ENCODE results near the gene GDPD2. TPM values are rescaled to one million over a fixed set of nuclear protein-coding genes. Genes with fewer than 3 reads are reported as not detected.

GDPD2 gene
- total RNA-seq, 4 donors from 2014 or later: 0.21 to 0.30 TPM; not detected in 2

GRCh38 chrX:70461026-70461425 is 37.9 kb downstream of the GDPD2 start:
- H3K4me3 ChIP-seq: no peak overlapping the region
- H3K27ac ChIP-seq: no peak overlapping the region
- no peaks in the 10 kb centered on the region for H3K36me3 ChIP-seq
- 80 to 100% methylated on average over 2 of the region's 2 CpGs for WGBS, 2 donors
- TF ChIP-seq EP300 (IDR thresholded peaks at IDR 0.05) (no peak), CTCF (IDR thresholded peaks at IDR 0.05) (no peak), POLR2A (IDR thresholded peaks at IDR 0.05) (no peak)
- no peaks in the 10 kb centered on the region for H3K27me3 ChIP-seq
- no peaks in the 10 kb centered on the region for H3K4me1 ChIP-seq
- no peaks in the 10 kb centered on the region for H3K9me3 ChIP-seq
- DNase-seq (ENCODE audit: low spot score in 2 of 2): no peak

- Histone ChIP-seq H3K36me3 (no peaks in the 10 kb centered on the region), H3K4me1 (no peaks in the 10 kb centered on the region), H3K9me3 (no peaks in the 10 kb centered on the region), H3K27ac (no peak overlapping the region), H3K4me3 (no peak overlapping the region), H3K27me3 (no peaks in the 10 kb centered on the region)
- TF ChIP-seq CTCF (IDR thresholded peaks at IDR 0.05) (no peak), POLR2A (IDR thresholded peaks at IDR 0.05) (no peak), EP300 (IDR thresholded peaks at IDR 0.05) (no peak)
- no peak for DNase-seq (ENCODE audit: low spot score in 2 of 2)
These were observed 40.9 kb downstream of the GDPD2 start for GRCh38 chrX:70464051-70464450.

GRCh38 chrX:70466968-70467367 is 43.9 kb downstream of the GDPD2 start:
- Histone ChIP-seq H3K27me3 (no peaks in the 10 kb centered on the region), H3K27ac (no peak overlapping the region), H3K36me3 (no peaks in the 10 kb centered on the region), H3K9me3 (no peaks in the 10 kb centered on the region), H3K4me1 (no peaks in the 10 kb centered on the region), H3K4me3 (no peak overlapping the region)
- no peak for DNase-seq (ENCODE audit: low spot score in 2 of 2)
- TF ChIP-seq CTCF (IDR thresholded peaks at IDR 0.05): no peak

- no peaks in the 10 kb centered on the region for H3K9me3 ChIP-seq
- H3K27me3 ChIP-seq: no peaks in the 10 kb centered on the region
- 77 to 100% methylated on average over 1 of the region's 1 CpG for WGBS, 2 donors
- H3K4me3 ChIP-seq: no peak overlapping the region
- DNase-seq (ENCODE audit: low spot score in 2 of 2): no peak
- no peaks in the 10 kb centered on the region for H3K4me1 ChIP-seq
- TF ChIP-seq CTCF (IDR thresholded peaks at IDR 0.05) (no peak), POLR2A (IDR thresholded peaks at IDR 0.05) (no peak), EP300 (IDR thresholded peaks at IDR 0.05) (no peak)
- no peaks in the 10 kb centered on the region for H3K36me3 ChIP-seq
- H3K27ac ChIP-seq: no peak overlapping the region
These were observed 45.6 kb downstream of the GDPD2 start for GRCh38 chrX:70468709-70469108.

GRCh38 chrX:70470850-70471289 is 47.8 kb downstream of the GDPD2 start:
- 77 to 85% methylated on average over 3 of the region's 3 CpGs for WGBS, 2 donors
- no peaks in the 10 kb centered on the region for H3K36me3 ChIP-seq
- H3K4me3 ChIP-seq: no peak overlapping the region
- no peak overlapping the region for H3K27ac ChIP-seq
- H3K27me3 ChIP-seq: no peaks in the 10 kb centered on the region
- no peak for TF ChIP-seq CTCF (IDR thresholded peaks at IDR 0.05)
- no peak for TF ChIP-seq POLR2A (IDR thresholded peaks at IDR 0.05)
- TF ChIP-seq EP300 (IDR thresholded peaks at IDR 0.05): no peak
- H3K9me3 ChIP-seq: no peaks in the 10 kb centered on the region
- H3K4me1 ChIP-seq: no peaks in the 10 kb centered on the region
- no peak for DNase-seq (ENCODE audit: low spot score in 2 of 2)
